Spleen (tissue), 11 donors: ENCODE data around the gene LCE5A. TPM values are rescaled to one million over a fixed set of nuclear protein-coding genes. Genes with fewer than 3 reads are reported as not detected.

Source experiments
- DNase-seq: peaks from one replicate; pipeline ENCODE4 v3.0.0-alpha.2; 2020
- H3K27ac ChIP-seq, 8 donors: fragments of 200-600 bp; sonication (generic) in 7 of 8; 1 replicate in 4 of 8; 2 replicates in 4 of 8; pipeline versions ENCODE4 v1.5.0 to v1.8.0; 2016 to 2021; ENCODE audit warnings: inconsistent platforms in 4 of 8, mild to moderate bottlenecking in 4 of 8, moderate library complexity in 1 of 8
- H3K27me3 ChIP-seq, 7 donors: fragments of 200-600 bp; sonication (generic) in 6 of 7; replicated peaks in 1 of 7; 1 replicate in 4 of 7; 2 replicates in 3 of 7; pipeline versions ENCODE4 v1.5.0 to v1.8.0; 2016 to 2021; ENCODE audit warnings: inconsistent platforms in 3 of 7, mild to moderate bottlenecking in 1 of 7
- H3K36me3 ChIP-seq, 6 donors: fragments of 200-600 bp; sonication (generic) in 5 of 6; 1 replicate in 4 of 6; 2 replicates in 2 of 6; pipeline versions ENCODE4 v1.5.0 to v1.8.0; 2016 to 2021; ENCODE audit warnings: inconsistent platforms in 2 of 6
- H3K4me1 ChIP-seq, 6 donors: fragments of 200-600 bp; sonication (generic) in 5 of 6; 1 replicate in 3 of 6; 2 replicates in 3 of 6; pipeline versions ENCODE4 v1.5.0 to v1.8.0; 2016 to 2021; ENCODE audit warnings: inconsistent platforms in 3 of 6
- H3K4me3 ChIP-seq, 8 donors: fragments of 200-600 bp; sonication (generic) in 7 of 8; 1 replicate in 4 of 8; 2 replicates in 4 of 8; pipeline versions ENCODE4 v1.5.0 to v1.8.0; 2016 to 2021; ENCODE audit warnings: inconsistent platforms in 4 of 8, mild to moderate bottlenecking in 4 of 8, moderate library complexity in 2 of 8
- H3K9me3 ChIP-seq, 8 donors: fragments of 200-600 bp; sonication (generic) in 7 of 8; 1 replicate in 4 of 8; 2 replicates in 4 of 8; pipeline versions ENCODE4 v1.5.0 to v1.8.0; 2016 to 2021; ENCODE audit warnings: inconsistent platforms in 4 of 8
- CTCF ChIP-seq, 11 experiments: fragments of 200-600 bp in 7 of 11; fragments of 450-650 bp in 4 of 11; sonication (generic) in 4 of 11; IDR thresholded peaks in 8 of 11; conservative IDR thresholded peaks in 3 of 11; 1 replicate in 7 of 11; 2 replicates in 4 of 11; pipeline versions ENCODE4 v1.4.0 to v1.8.0; 2016 to 2021; ENCODE audit warnings: antibody characterized with exemption in 11 of 11, inconsistent platforms in 4 of 11, mild to moderate bottlenecking in 1 of 11
- POLR2A ChIP-seq, 3 donors: fragments of 450-650 bp; IDR thresholded peaks; one replicate each; pipeline ENCODE4 v1.5.1; 2017; ENCODE audit warnings: antibody characterized with exemption in 3 of 3, mild to moderate bottlenecking in 1 of 3
- POLR2AphosphoS5 ChIP-seq, 3 donors: sonication (generic); formaldehyde crosslinking; IDR thresholded peaks; one replicate each; pipeline ENCODE4 v1.5.1; 2017; ENCODE audit warnings: antibody characterized with exemption in 3 of 3
- WGBS, 5 donors: extraction: QIAGEN DNeasy Blood & Tissue Kit in 3 of 5; methylation state at CpG; one replicate each; pipeline versions ENCODE4 v1.1.5 to v1.1.7; 2013 to 2018; 5-methylcytosine and 5-hydroxymethylcytosine counted together
- intact Hi-C: fragments of 100-400 bp; cut with DNase I; formaldehyde crosslinking; loops from one replicate; pipeline ENCODE4 v1.15.0; 2023; ENCODE audit warnings: low total_unique reads
- polyA plus RNA-seq, 3 donors: library from polyadenylated mRNA; stranded (reverse); fragments of 200-250 nt; gene quantifications; one replicate each; pipeline ENCODE4 v1.2.1, GENCODE V29; 2013
- total RNA-seq, 7 donors: library from RNA; depleted of rRNA in 3 of 7; stranded (reverse); fragments of >200 nt in 3 of 7; fragmentation: NEBNext Ultra II Directional in 4 of 7; extraction: Animal tissue kit (Norgen Biotek cat#: 25700) in 4 of 7; gene quantifications; one replicate each; pipeline versions ENCODE4 v1.1.0 to v1.2.1, GENCODE V29; 2016 to 2021
- donor health status: healthy with polysubstance abuse.
- donor health status: DM: no; HTN: no; CAD: no; lungs with moderate emphysema.
- donor health status: DM: no; HTN: no; CAD: no.
- donor health status: Bipolar disorder and iron deficiency.
- donor health status: healthy.
- donor health status: DM: no; HTN: no; CAD: no.
- donor health status: DM: yes; HTN: yes; CAD: no.

LCE5A gene
- total and polyA plus RNA-seq, 10 donors, result not detected

GRCh38 chr1:152506899-152507498 lies 3.6 kb upstream of the LCE5A start:
- intact Hi-C loops, result no loop called here
- TF ChIP-seq POLR2AphosphoS5 (IDR thresholded peaks at IDR 0.05) (no peak), CTCF (IDR thresholded peaks at IDR 0.05 in 8 of 11, conservative IDR thresholded peaks at IDR 0.05 in 3 of 11) (no peak), POLR2A (IDR thresholded peaks at IDR 0.05) (no peak)
- no peak for DNase-seq
- no peaks in the 10 kb centered on the region for H3K4me1 ChIP-seq
- no peak overlapping the region for H3K27ac ChIP-seq
- no peaks in the 10 kb centered on the region for H3K9me3 ChIP-seq
- peaks cover 0 to 49% (median 0%) of the 10 kb centered on the region in 7 donors for H3K27me3 ChIP-seq
- WGBS, 5 donors, result 75 to 100% (median 83%) methylated on average over 1 of the region's 1 CpG
- H3K4me3 ChIP-seq, result no peak overlapping the region
- H3K36me3 ChIP-seq, result no peaks in the 10 kb centered on the region

- TF ChIP-seq CTCF (IDR thresholded peaks at IDR 0.05 in 8 of 11, conservative IDR thresholded peaks at IDR 0.05 in 3 of 11), result no peak
- TF ChIP-seq POLR2AphosphoS5 (IDR thresholded peaks at IDR 0.05), result no peak
- no peak for TF ChIP-seq POLR2A (IDR thresholded peaks at IDR 0.05)
- Histone ChIP-seq H3K27me3 (peaks cover 0 to 85% (median 33%) of the 10 kb centered on the region in 7 donors), H3K36me3 (no peaks in the 10 kb centered on the region), H3K9me3 (no peaks in the 10 kb centered on the region), H3K27ac (no peak overlapping the region), H3K4me1 (peaks cover 0 to 12% (median 6%) of the 10 kb centered on the region in 6 donors), H3K4me3 (no peak overlapping the region)
- intact Hi-C loops, result no loop called here
- DNase-seq, result no peak
- WGBS, 5 donors, result 67 to 77% (median 73%) methylated on average over 5 of the region's 5 CpGs
These were observed 993 bp downstream of the LCE5A start for GRCh38 chr1:152511596-152511995.

- no peaks in the 10 kb centered on the region for H3K36me3 ChIP-seq
- TF ChIP-seq POLR2AphosphoS5 (IDR thresholded peaks at IDR 0.05) (no peak), CTCF (IDR thresholded peaks at IDR 0.05 in 8 of 11, conservative IDR thresholded peaks at IDR 0.05 in 3 of 11) (no peak), POLR2A (IDR thresholded peaks at IDR 0.05) (no peak)
These were observed 2.5 kb downstream of the LCE5A start for GRCh38 chr1:152513081-152513480.

GRCh38 chr1:152514715-152515433 lies 4.3 kb downstream of the LCE5A start:
- no peak overlapping the region for H3K27ac ChIP-seq
- peaks cover 0 to 12% (median 6%) of the 10 kb centered on the region in 6 donors for H3K4me1 ChIP-seq
- H3K36me3 ChIP-seq, result no peaks in the 10 kb centered on the region
- TF ChIP-seq POLR2AphosphoS5 (IDR thresholded peaks at IDR 0.05) (no peak), POLR2A (IDR thresholded peaks at IDR 0.05) (no peak), CTCF (IDR thresholded peaks at IDR 0.05 in 8 of 11, conservative IDR thresholded peaks at IDR 0.05 in 3 of 11) (no peak)
- WGBS, 5 donors, result 37 to 40% (median 39%) methylated on average over 17 of the region's 17 CpGs
- peak overlapping the region in 1 of 8 donors; percentile 35 for H3K4me3 ChIP-seq
- DNase-seq, result no peak
- intact Hi-C loops, result no loop called here
- H3K9me3 ChIP-seq, result no peaks in the 10 kb centered on the region
- peaks cover 0 to 87% (median 33%) of the 10 kb centered on the region in 7 donors for H3K27me3 ChIP-seq

More at GRCh38 chr1:152513081-152513480, 2.5 kb downstream of the LCE5A start:
- Histone ChIP-seq H3K27ac (no peak overlapping the region), H3K4me1 (peaks cover 0 to 12% (median 6%) of the 10 kb centered on the region in 6 donors), H3K9me3 (no peaks in the 10 kb centered on the region), H3K4me3 (no peak overlapping the region), H3K27me3 (peaks cover 0 to 88% (median 33%) of the 10 kb centered on the region in 7 donors)
- intact Hi-C loops, result no loop called here
- WGBS, 5 donors, result 63 to 88% (median 71%) methylated on average over 3 of the region's 3 CpGs
- DNase-seq, result no peak
